Activated B cell treated with CpG ODN at 0.5 μM for 24 hours (primary cell): ENCODE measurements around the gene SLC25A19. TPM values are rescaled to one million over a fixed set of nuclear protein-coding genes. Genes with fewer than 3 reads are reported as not detected.
"Not testable (repeated sequence)": the region's sequence is repeated elsewhere in the genome, so short reads cannot be mapped to it uniquely, and the experiment has no call there.

Experiments
- ATAC-seq: fragments of 200-7000 bp; cut with Tn5 transposase; one replicate; pipeline ENCODE4 v1.10.0; 2021; ENCODE audit warnings: low read depth, mild to moderate bottlenecking, moderate library complexity
- CTCF ChIA-PET: fragments of 350-600 bp; sonication (Branson Sonifier 250); formaldehyde crosslinking; loops from one replicate; lab custom pipeline; 2021; ENCODE audit warnings: antibody characterized with exemption; lab: Charles Lee
- POLR2A ChIA-PET: fragments of 350-600 bp; sonication (Branson Sonifier 250); formaldehyde crosslinking; loops from one replicate; lab custom pipeline; 2021; ENCODE audit warnings: antibody characterized with exemption; lab: Charles Lee
- DNase-seq: peaks from one replicate; pipeline ENCODE4 v3.0.0; 2022
- H3K27ac Mint-ChIP-seq: one replicate; pipeline ENCODE4 v1.8.0; 2020; ENCODE audit warnings: mixed read lengths
- H3K27me3 Mint-ChIP-seq: one replicate; pipeline ENCODE4 v1.8.0; 2021; ENCODE audit warnings: mixed read lengths
- H3K36me3 Mint-ChIP-seq: one replicate; pipeline ENCODE4 v1.8.0; 2021; ENCODE audit warnings: low read depth, mixed read lengths
- H3K4me1 Mint-ChIP-seq: one replicate; pipeline ENCODE4 v1.8.0; 2021; ENCODE audit warnings: mixed read lengths
- H3K4me3 Mint-ChIP-seq: one replicate; pipeline ENCODE4 v1.8.0; 2020; ENCODE audit warnings: mild to moderate bottlenecking, mixed read lengths
- H3K9me3 Mint-ChIP-seq: one replicate; pipeline ENCODE4 v1.8.0; 2020; ENCODE audit warnings: mixed read lengths
- CTCF ChIP-seq: fragments of 200-600 bp; IDR thresholded peaks from one replicate; pipeline ENCODE4 v1.8.0; 2022; ENCODE audit warnings: antibody characterized with exemption, mild to moderate bottlenecking
- intact Hi-C: fragments of 100-400 bp; cut with micrococcal nuclease; formaldehyde crosslinking; loops from one replicate; pipeline ENCODE4 v1.15.1; 2024
- total RNA-seq: library from RNA; stranded (reverse); gene quantifications from 2 replicates; pipeline ENCODE4 v1.2.3, GENCODE V29; 2022

The SLC25A19 gene
- total RNA-seq, 1 donor from 2014 or later, result 96.7 TPM

GRCh38 chr17:75288359-75288758 is 874 bp downstream of the SLC25A19 start:
- POLR2A ChIA-PET, result interaction anchor here (1.0 to 17.5 kb wide), 31 partner anchors 8 to 497 kb away, joined by 3 to 1048 read pairs (median 6); partner anchors contain the start of genes CDR2L, FDXR, GGA3 and GRB2
- Mint-ChIP-seq H3K27ac (peak overlapping the region; percentile 100), H3K4me3 (peak overlapping the region; percentile 94)

GRCh38 chr17:75287221-75287620 is 2.0 kb downstream of the SLC25A19 start:
- Mint-ChIP-seq H3K36me3 (peaks cover 49% of the 10 kb centered on the region), H3K27ac (no peak overlapping the region), H3K27me3 (no peaks in the 10 kb centered on the region), H3K4me1 (peaks cover 37% of the 10 kb centered on the region), H3K4me3 (peak overlapping the region; percentile 35), H3K9me3 (no peaks in the 10 kb centered on the region)
- DNase-seq, result no peak
- POLR2A ChIA-PET, result interaction anchor here (4.3 kb wide), 1 partner anchor 15 kb away, joined by 30 read pairs; the partner anchor contains the start of gene MIF4GD
- no peak for TF ChIP-seq CTCF
- intact Hi-C loops, result no loop called here
- CTCF ChIA-PET, result interaction anchor here (1.0 kb wide), 1 partner anchor 16 kb away, joined by 5 read pairs; the partner anchor contains the start of gene MIF4GD
- ATAC-seq, result no peak

More at GRCh38 chr17:75288359-75288758, 874 bp downstream of the SLC25A19 start:
- TF ChIP-seq CTCF, result no peak
- Mint-ChIP-seq H3K27me3 (no peaks in the 10 kb centered on the region), H3K4me1 (peaks cover 45% of the 10 kb centered on the region), H3K36me3 (peaks cover 45% of the 10 kb centered on the region), H3K9me3 (no peaks in the 10 kb centered on the region)
- no peak for ATAC-seq
- intact Hi-C loops, result loop anchor here (2.0 kb wide), 1 partner anchor 38 kb away; no protein-coding TSS in a partner anchor
- CTCF ChIA-PET, result interaction anchor here (1.1 to 4.9 kb wide), 9 partner anchors 14 to 168 kb away, joined by 3 to 49 read pairs (median 6); partner anchors contain the start of genes GGA3, MRPS7 and TMEM94
- no peak for DNase-seq

- H3K4me1 Mint-ChIP-seq, result peaks cover 21% of the 10 kb centered on the region
- DNase-seq (no peak), ATAC-seq (no peak)
- intact Hi-C loops, result no loop called here
- POLR2A ChIA-PET, result interaction anchor here (0.6 to 4.3 kb wide), 3 partner anchors 13 to 67 kb away, joined by 3 to 30 read pairs (median 4); partner anchors contain the start of genes GGA3, MIF4GD and MRPS7
- no peak overlapping the region for H3K4me3 Mint-ChIP-seq
- H3K9me3 Mint-ChIP-seq, result no peaks in the 10 kb centered on the region
- CTCF ChIA-PET, result interaction anchor here (0.7 to 1.0 kb wide), 2 partner anchors 117 to 171 kb away, joined by 3 read pairs; no protein-coding TSS in a partner anchor
- no peak for TF ChIP-seq CTCF
- H3K27me3 Mint-ChIP-seq, result no peaks in the 10 kb centered on the region
- H3K27ac Mint-ChIP-seq, result no peak overlapping the region
- peaks cover 61% of the 10 kb centered on the region for H3K36me3 Mint-ChIP-seq
Measured at GRCh38 chr17:75285123-75285522, 4.1 kb downstream of the SLC25A19 start.

GRCh38 chr17:75280189-75280588 is 9.0 kb downstream of the SLC25A19 start:
- ATAC-seq, H3K27me3 Mint-ChIP-seq, H3K4me3 Mint-ChIP-seq, CTCF ChIA-PET, DNase-seq, H3K4me1 Mint-ChIP-seq, H3K27ac Mint-ChIP-seq, intact Hi-C loops, H3K9me3 Mint-ChIP-seq: not testable (repeated sequence)
- H3K36me3 Mint-ChIP-seq, result peaks cover 59% of the 10 kb centered on the region
- POLR2A ChIA-PET, result interaction anchor here (0.7 to 1.6 kb wide), 4 partner anchors 9 to 1109 kb away, joined by 3 to 8 read pairs (median 4); partner anchors contain the start of genes MIF4GD and SLC25A19

- H3K27ac Mint-ChIP-seq, result no peak overlapping the region
- H3K4me3 Mint-ChIP-seq, result no peak overlapping the region
- CTCF ChIA-PET, result no interaction called here
- intact Hi-C loops, result no loop called here
- ATAC-seq (no peak), DNase-seq (no peak)
- H3K36me3 Mint-ChIP-seq, result peaks cover 64% of the 10 kb centered on the region
- no peak for TF ChIP-seq CTCF
- no peaks in the 10 kb centered on the region for H3K27me3 Mint-ChIP-seq
- H3K4me1 Mint-ChIP-seq, result peaks cover 1% of the 10 kb centered on the region
- POLR2A ChIA-PET, result interaction anchor here (0.5 to 1.2 kb wide), 6 partner anchors 11 to 1068 kb away, joined by 3 to 9 read pairs (median 5); partner anchors contain the start of genes MRPS7 and SLC25A19
- H3K9me3 Mint-ChIP-seq, result no peaks in the 10 kb centered on the region
Measured at GRCh38 chr17:75277664-75278071, 11.6 kb downstream of the SLC25A19 start.
